GM08714 (cell line): ENCODE data around the gene PARN.

ENCODE experiments used
- H3K4me3 ChIP-seq: fragments of 200-500 bp; sonication (Bioruptor generic); 2 replicates; pipeline ENCODE4 v1.5.1; 2014; ENCODE audit warnings: mild to moderate bottlenecking, low read length, inconsistent platforms
- ZNF274 ChIP-seq: IDR thresholded peaks from 2 replicates; pipeline ENCODE4 v1.6.1; 2012; ENCODE audit warnings: mild to moderate bottlenecking, low read depth, low read length

PARN gene

GRCh38 chr16:14539631-14540030, 90.4 kb downstream of the PARN start:
- H3K4me3 ChIP-seq: no peak overlapping the region
- no peak for TF ChIP-seq ZNF274

- no peak overlapping the region for H3K4me3 ChIP-seq
- no peak for TF ChIP-seq ZNF274
Measured at GRCh38 chr16:14539156-14539555, 90.9 kb downstream of the PARN start.

- TF ChIP-seq ZNF274: no peak
- no peak overlapping the region for H3K4me3 ChIP-seq
Measured at GRCh38 chr16:14538604-14539003, 91.5 kb downstream of the PARN start.

GRCh38 chr16:14531613-14532012, 98.4 kb downstream of the PARN start:
- no peak for TF ChIP-seq ZNF274
- H3K4me3 ChIP-seq: no peak overlapping the region

- no peak overlapping the region for H3K4me3 ChIP-seq
Measured at GRCh38 chr16:14531101-14531500, 99.0 kb downstream of the PARN start.

GRCh38 chr16:14530046-14530445, 100.0 kb downstream of the PARN start:
- TF ChIP-seq ZNF274: no peak

More at GRCh38 chr16:14531101-14531500, 99.0 kb downstream of the PARN start:
- no peak for TF ChIP-seq ZNF274

GRCh38 chr16:14529010-14529669, 100.9 kb downstream of the PARN start:
- no peak for TF ChIP-seq ZNF274
- H3K4me3 ChIP-seq: no peak overlapping the region

More at GRCh38 chr16:14530046-14530445, 100.0 kb downstream of the PARN start:
- H3K4me3 ChIP-seq: no peak overlapping the region

GRCh38 chr16:14528306-14528705, 101.8 kb downstream of the PARN start:
- TF ChIP-seq ZNF274: no peak
- H3K4me3 ChIP-seq: no peak overlapping the region

- TF ChIP-seq ZNF274: no peak
Measured at GRCh38 chr16:14527411-14528044, 102.5 kb downstream of the PARN start.

GRCh38 chr16:14525596-14525995, 104.5 kb downstream of the PARN start:
- H3K4me3 ChIP-seq: no peak overlapping the region
- no peak for TF ChIP-seq ZNF274

More at GRCh38 chr16:14527411-14528044, 102.5 kb downstream of the PARN start:
- no peak overlapping the region for H3K4me3 ChIP-seq

GRCh38 chr16:14524979-14525378, 105.1 kb downstream of the PARN start:
- no peak overlapping the region for H3K4me3 ChIP-seq
- no peak for TF ChIP-seq ZNF274

GRCh38 chr16:14523632-14524031, 106.4 kb downstream of the PARN start:
- TF ChIP-seq ZNF274: no peak
- no peak overlapping the region for H3K4me3 ChIP-seq

- no peak for TF ChIP-seq ZNF274
- H3K4me3 ChIP-seq: no peak overlapping the region
Measured at GRCh38 chr16:14522671-14523070, 107.4 kb downstream of the PARN start.

GRCh38 chr16:14520753-14521152, 109.3 kb downstream of the PARN start:
- H3K4me3 ChIP-seq: no peak overlapping the region
- no peak for TF ChIP-seq ZNF274

GRCh38 chr16:14514967-14515366, 115.1 kb downstream of the PARN start:
- TF ChIP-seq ZNF274: no peak
- H3K4me3 ChIP-seq: no peak overlapping the region

- no peak for TF ChIP-seq ZNF274
Measured at GRCh38 chr16:14513389-14514107, 116.5 kb downstream of the PARN start.

More at GRCh38 chr16:14513389-14514107, 116.5 kb downstream of the PARN start:
- H3K4me3 ChIP-seq: no peak overlapping the region
